ENCODE measurements around the gene PPP2R2C.

GRCh38 chr4:6339818-6340445 lies 132.5 kb downstream of the PPP2R2C start:
- TF ChIP-seq CTCF (conservative IDR thresholded peaks at IDR 0.05; ENCODE audit: low read length) (no peak), EZH2phosphoT487 (IDR thresholded peaks at IDR 0.05; ENCODE audit: borderline replicate concordance) (no peak)
